ENCODE results near the gene FAM120B. TPM values are rescaled to one million over a fixed set of nuclear protein-coding genes. Genes with fewer than 3 reads are reported as not detected.

FAM120B gene
- total RNA-seq, 6 experiments from 2014 or later = 33.3 to 36.6 (median 35.4) TPM

DNA sequence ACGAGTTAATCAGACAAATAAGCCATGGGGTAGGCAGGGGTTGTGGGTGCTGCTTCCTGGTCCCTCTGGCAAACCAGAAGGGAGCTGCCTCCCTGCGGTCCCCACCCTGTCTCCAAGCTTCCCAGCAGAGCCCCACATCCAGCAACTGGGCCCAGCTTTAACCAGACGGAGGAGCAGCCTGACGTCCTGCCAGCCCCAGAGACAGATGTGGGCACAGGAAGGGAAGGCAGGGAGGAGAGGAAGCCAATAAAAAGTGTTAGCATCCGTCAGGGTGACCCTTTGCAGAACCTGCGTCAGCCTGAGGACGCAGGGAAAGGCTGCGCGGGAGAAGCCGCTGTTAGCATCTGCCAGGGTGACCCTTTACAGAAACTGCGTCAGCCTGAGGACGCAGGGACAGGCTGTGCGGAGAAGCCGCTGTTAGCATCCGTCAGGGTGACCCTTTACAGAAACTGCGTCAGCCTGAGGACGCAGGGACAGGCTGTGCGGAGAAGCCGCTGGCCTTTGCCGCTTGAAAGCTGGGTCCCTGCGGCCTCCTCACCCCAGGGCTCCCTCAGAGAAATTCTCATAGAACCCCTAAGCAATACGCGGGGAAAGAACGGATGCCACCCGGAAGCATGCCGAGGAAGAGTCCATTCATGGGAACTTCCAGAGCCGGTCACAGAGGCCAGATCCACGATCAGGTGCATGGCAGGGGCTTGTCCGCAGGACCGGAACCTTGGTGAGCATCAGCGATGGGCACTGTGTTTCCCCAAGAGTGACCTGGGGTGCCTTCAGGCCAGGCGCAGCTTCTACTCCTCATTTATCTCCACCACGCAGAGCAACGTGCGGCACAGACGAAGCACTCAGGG, 31.6 kb upstream of the FAM120B start:
- H3K4me3 Mint-ChIP-seq = no peak overlapping the region
- no peak overlapping the region for H3K27ac Mint-ChIP-seq
- H3K27me3 Mint-ChIP-seq (ENCODE audit: insufficient read depth) = peaks cover 17% of the 10 kb centered on the region
- no peaks in the 10 kb centered on the region for H3K9me3 Mint-ChIP-seq
- peaks cover 3% of the 10 kb centered on the region for H3K4me1 Mint-ChIP-seq (ENCODE audit: low read depth)
- DNase-seq = no peak
- TF ChIP-seq, protein P1, sequence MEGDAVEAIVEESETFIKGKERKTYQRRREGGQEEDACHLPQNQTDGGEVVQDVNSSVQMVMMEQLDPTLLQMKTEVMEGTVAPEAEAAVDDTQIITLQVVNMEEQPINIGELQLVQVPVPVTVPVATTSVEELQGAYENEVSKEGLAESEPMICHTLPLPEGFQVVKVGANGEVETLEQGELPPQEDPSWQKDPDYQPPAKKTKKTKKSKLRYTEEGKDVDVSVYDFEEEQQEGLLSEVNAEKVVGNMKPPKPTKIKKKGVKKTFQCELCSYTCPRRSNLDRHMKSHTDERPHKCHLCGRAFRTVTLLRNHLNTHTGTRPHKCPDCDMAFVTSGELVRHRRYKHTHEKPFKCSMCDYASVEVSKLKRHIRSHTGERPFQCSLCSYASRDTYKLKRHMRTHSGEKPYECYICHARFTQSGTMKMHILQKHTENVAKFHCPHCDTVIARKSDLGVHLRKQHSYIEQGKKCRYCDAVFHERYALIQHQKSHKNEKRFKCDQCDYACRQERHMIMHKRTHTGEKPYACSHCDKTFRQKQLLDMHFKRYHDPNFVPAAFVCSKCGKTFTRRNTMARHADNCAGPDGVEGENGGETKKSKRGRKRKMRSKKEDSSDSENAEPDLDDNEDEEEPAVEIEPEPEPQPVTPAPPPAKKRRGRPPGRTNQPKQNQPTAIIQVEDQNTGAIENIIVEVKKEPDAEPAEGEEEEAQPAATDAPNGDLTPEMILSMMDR (IDR thresholded peaks at IDR 0.05) = no peak
- H3K36me3 Mint-ChIP-seq (ENCODE audit: low read depth) = no peaks in the 10 kb centered on the region

DNA sequence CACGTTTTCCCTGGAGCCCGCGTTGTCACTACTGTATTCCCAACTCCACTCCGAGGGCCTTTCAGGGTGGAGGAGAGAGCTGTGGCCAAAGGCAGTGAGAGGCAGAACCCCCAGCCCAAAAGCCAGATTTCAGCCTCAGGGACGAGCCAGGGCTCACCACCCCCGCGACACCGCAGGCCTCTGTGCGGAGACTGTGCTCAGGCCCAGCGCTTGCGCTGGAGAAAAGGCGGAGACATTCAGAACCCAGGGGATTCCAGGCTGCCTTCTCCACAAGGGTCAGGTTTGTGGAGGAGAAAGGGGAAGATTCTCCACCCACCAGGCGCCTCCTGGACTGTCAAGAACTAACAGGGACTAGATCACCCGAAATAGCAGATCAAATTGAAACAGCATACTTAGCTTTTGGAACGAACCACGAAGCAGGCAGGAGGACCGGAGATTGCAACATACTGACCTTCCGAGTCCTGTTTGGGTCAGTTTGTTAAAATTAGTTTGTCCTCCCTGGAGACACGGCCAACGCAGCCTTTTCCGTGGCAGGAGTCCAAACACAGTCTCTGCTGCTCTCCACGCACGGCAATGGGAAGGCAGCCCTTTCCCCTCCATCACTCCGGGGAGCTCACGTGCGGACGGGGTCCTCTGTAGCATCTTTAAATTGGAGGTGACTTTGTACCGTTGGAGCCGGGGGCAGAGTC, 30.0 kb upstream of the FAM120B start:
- no peaks in the 10 kb centered on the region for H3K9me3 Mint-ChIP-seq
- H3K36me3 Mint-ChIP-seq (ENCODE audit: low read depth) = no peaks in the 10 kb centered on the region
- H3K27me3 Mint-ChIP-seq (ENCODE audit: insufficient read depth) = peaks cover 13% of the 10 kb centered on the region
- H3K27ac Mint-ChIP-seq = no peak overlapping the region
- TF ChIP-seq, protein P1 (IDR thresholded peaks at IDR 0.05) = no peak
- no peak overlapping the region for H3K4me3 Mint-ChIP-seq
- no peak for DNase-seq
- no peaks in the 10 kb centered on the region for H3K4me1 Mint-ChIP-seq (ENCODE audit: low read depth)

DNA sequence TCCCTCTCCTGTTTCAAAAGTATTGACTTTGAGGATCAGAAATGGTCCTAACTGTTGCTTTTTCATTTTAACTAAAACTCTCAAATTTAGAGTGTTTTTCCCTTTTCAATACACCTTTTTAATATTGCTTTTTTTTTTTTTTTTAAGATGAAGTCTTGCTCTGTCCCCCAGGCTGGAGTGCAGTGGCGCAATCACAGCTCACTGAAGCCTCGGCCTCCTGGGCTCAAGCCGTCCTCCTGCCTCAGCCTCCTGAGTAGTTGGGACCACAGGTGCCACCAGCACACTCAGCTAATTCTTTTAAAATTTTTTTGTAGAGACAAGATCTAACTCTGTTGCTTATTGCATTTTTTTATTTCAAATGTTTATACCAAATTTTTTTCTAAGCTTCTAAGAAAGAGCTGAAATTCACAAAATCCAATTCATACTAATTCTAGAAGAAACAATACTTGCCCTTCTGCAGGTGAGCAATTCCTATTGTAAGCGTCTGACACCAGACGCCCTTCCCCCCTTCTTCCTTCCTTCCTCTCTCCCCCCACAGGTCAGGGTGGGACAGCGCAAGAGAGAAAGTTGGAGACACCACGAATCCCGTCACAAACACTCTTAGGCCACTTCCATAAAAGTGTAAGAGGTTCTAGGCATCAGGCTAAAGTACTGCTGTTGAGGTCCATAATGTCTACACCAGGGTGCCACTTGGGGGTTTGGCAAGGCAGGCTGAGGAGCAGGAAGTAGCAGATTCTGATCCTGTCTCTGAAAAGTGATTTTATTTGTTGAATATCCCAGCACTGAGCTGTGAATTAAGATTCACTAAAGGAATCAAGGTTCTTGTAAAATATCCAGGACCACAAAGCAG, 28.4 kb upstream of the FAM120B start:
- Mint-ChIP-seq H3K9me3 (no peaks in the 10 kb centered on the region), H3K4me1 (ENCODE audit: low read depth) (no peaks in the 10 kb centered on the region), H3K27me3 (ENCODE audit: insufficient read depth) (peaks cover 11% of the 10 kb centered on the region), H3K4me3 (no peak overlapping the region), H3K27ac (no peak overlapping the region), H3K36me3 (ENCODE audit: low read depth) (no peaks in the 10 kb centered on the region)
- DNase-seq = no peak
- TF ChIP-seq, protein P1 (IDR thresholded peaks at IDR 0.05) = no peak

DNA sequence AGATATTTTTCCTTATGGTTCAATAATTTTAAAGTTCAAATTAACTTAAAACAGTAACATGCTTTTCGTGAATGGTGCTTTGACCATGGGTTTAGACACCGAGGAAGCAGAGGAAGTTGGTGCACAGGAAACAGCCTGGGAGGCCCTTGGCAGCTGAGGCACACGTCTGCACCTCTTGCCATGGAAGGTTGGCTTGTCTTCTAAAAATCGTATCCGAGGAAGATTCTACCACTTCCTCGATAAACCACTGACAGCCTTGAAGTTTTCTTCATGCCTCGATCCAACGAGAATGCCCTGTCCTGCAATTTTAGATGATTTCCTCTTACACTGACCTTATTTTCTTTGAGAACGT, 27.8 kb upstream of the FAM120B start:
- Mint-ChIP-seq H3K4me3 (no peak overlapping the region), H3K27ac (no peak overlapping the region), H3K36me3 (ENCODE audit: low read depth) (no peaks in the 10 kb centered on the region), H3K9me3 (no peaks in the 10 kb centered on the region), H3K4me1 (ENCODE audit: low read depth) (no peaks in the 10 kb centered on the region), H3K27me3 (ENCODE audit: insufficient read depth) (peaks cover 10% of the 10 kb centered on the region)
- TF ChIP-seq, protein P1 (IDR thresholded peaks at IDR 0.05) = no peak
- DNase-seq = no peak

DNA sequence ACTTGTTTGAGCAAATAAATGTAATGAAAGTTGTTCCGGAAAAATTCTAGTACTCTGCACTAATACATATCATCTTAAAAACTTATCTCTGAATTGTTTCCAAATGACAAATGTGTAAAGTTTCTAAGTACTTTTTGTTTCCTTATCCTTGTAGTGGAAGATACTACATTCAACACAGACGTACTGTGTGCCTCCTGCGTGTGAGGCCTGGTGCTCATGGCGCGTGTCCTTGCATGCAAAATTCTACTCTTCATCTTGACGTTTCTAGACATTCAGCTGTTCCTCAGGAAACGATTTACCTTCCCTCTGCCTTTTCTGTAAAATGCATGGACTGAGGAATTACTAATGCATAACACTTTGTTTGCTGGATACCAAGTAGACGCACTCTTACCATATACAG, 27.1 kb upstream of the FAM120B start:
- H3K27ac Mint-ChIP-seq = no peak overlapping the region
- H3K9me3 Mint-ChIP-seq = no peaks in the 10 kb centered on the region
- DNase-seq = no peak
- TF ChIP-seq, protein P1 (IDR thresholded peaks at IDR 0.05) = no peak
- no peak overlapping the region for H3K4me3 Mint-ChIP-seq
- H3K36me3 Mint-ChIP-seq (ENCODE audit: low read depth) = no peaks in the 10 kb centered on the region
- no peaks in the 10 kb centered on the region for H3K4me1 Mint-ChIP-seq (ENCODE audit: low read depth)
- peaks cover 8% of the 10 kb centered on the region for H3K27me3 Mint-ChIP-seq (ENCODE audit: insufficient read depth)
